ENCODE results near the gene TLE4. TPM values are rescaled to one million over a fixed set of nuclear protein-coding genes. Genes with fewer than 3 reads are reported as not detected.

The TLE4 gene
- total and polyA plus RNA-seq, 2 donors (not counting 1 experiment from before 2014, with no cell fraction given), result 34.7 to 57.3 TPM

DNA sequence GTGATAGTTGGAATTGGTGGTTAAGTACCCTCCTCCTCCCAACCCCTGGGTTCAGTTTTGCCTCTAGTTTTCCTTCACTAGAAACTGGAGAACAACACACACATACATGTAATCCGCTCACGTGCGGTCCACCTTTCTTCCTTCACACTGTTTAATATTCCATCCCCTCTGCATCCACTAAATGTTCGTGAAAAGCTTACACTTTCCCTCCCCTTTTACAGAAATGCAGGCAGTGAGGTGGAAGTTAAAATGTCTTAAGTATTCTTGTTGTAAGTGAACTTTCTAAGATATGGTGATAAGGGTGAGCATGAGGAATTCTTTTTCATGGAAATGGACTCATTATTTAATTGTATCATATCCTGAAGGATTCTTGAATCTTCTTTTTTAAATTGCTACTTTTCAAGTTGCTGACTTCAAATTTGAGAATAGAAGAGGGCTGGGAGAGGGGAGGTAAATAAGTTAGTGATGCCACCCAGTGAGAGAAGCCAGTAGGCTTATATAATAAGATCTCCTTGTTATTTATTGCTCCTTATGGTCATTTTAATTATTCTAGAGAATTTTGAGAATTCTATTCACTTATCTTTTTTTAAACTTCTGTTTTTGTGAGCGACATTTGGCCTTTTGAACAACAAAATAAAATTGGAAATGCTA lies 90.2 kb downstream of the TLE4 start:
- peaks cover 30% of the 10 kb centered on the region for H3K4me1 Mint-ChIP-seq
- ChIA-PET POLR2A (no interaction called here), CTCF (no interaction called here)
- H3K4me3 ChIP-seq (ENCODE audit: control extremely low read depth in 1 of 5, extremely low read depth in 1 of 5, insufficient read depth in 1 of 5, low read depth in 2 of 5, low read length in 4 of 5), result no peak overlapping the region
- peaks cover 3% of the 10 kb centered on the region for H4K20me1 ChIP-seq (ENCODE audit: control insufficient read depth, insufficient read depth, low read length, poor library complexity, severe bottlenecking)
- no peak overlapping the region for H3K4me2 ChIP-seq (replicated peaks; ENCODE audit: low read depth, low read length, poor library complexity, severe bottlenecking)
- no peak overlapping the region for H3K9ac ChIP-seq (ENCODE audit: low read length)
- peaks cover 2 to 3% of the 10 kb centered on the region in 2 donors for H3K4me1 ChIP-seq (ENCODE audit: control insufficient read depth in 2 of 2, insufficient read depth in 2 of 2, low read length in 2 of 2)
- H3K27me3 Mint-ChIP-seq, result no peaks in the 10 kb centered on the region
- DNase-seq (no peak), ATAC-seq (ENCODE audit: low read depth) (no peak)
- no peak overlapping the region for H3K4me3 Mint-ChIP-seq
- no peak overlapping the region for H3K27ac Mint-ChIP-seq
- no peaks in the 10 kb centered on the region for H3K27me3 ChIP-seq (replicated peaks in 1 of 4; ENCODE audit: control extremely low read depth in 1 of 4, control insufficient read depth in 3 of 4, insufficient read depth in 4 of 4, low read length in 3 of 4)
- TF ChIP-seq, protein P1, sequence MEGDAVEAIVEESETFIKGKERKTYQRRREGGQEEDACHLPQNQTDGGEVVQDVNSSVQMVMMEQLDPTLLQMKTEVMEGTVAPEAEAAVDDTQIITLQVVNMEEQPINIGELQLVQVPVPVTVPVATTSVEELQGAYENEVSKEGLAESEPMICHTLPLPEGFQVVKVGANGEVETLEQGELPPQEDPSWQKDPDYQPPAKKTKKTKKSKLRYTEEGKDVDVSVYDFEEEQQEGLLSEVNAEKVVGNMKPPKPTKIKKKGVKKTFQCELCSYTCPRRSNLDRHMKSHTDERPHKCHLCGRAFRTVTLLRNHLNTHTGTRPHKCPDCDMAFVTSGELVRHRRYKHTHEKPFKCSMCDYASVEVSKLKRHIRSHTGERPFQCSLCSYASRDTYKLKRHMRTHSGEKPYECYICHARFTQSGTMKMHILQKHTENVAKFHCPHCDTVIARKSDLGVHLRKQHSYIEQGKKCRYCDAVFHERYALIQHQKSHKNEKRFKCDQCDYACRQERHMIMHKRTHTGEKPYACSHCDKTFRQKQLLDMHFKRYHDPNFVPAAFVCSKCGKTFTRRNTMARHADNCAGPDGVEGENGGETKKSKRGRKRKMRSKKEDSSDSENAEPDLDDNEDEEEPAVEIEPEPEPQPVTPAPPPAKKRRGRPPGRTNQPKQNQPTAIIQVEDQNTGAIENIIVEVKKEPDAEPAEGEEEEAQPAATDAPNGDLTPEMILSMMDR (IDR thresholded peaks at IDR 0.05), result no peak
- TF ChIP-seq EZH2 (IDR thresholded peaks at IDR 0.05; ENCODE audit: borderline replicate concordance, insufficient read depth, low read depth, low read length, poor library complexity, severe bottlenecking), result no peak
- H3K9me3 ChIP-seq (ENCODE audit: control extremely low read depth in 1 of 3, control insufficient read depth in 2 of 3, insufficient read depth in 1 of 3, low read length in 2 of 3), result no peaks in the 10 kb centered on the region
- no peaks in the 10 kb centered on the region for H3K9me3 Mint-ChIP-seq (ENCODE audit: insufficient read depth)
- intact Hi-C loops (cut with micrococcal nuclease), result no loop called here
- H2AFZ ChIP-seq (ENCODE audit: insufficient read depth, low read depth, low read length, poor library complexity, severe bottlenecking), result no peak overlapping the region
- WGBS (ENCODE audit: insufficient coverage), result no CpG with 5 or more reads among the region's 5 CpGs
- peaks cover 4% of the 10 kb centered on the region for H3K79me2 ChIP-seq (ENCODE audit: control insufficient read depth, insufficient read depth, low read length)
- no peak overlapping the region for H3K27ac ChIP-seq (ENCODE audit: low read length in 2 of 2)
- peaks cover 0 to 3% of the 10 kb centered on the region in 2 experiments for H3K36me3 ChIP-seq (replicated peaks in 1 of 2; ENCODE audit: control extremely low read depth in 1 of 2, control insufficient read depth in 1 of 2, extremely low read depth in 1 of 2, insufficient read depth in 2 of 2, low read length in 1 of 2)

DNA sequence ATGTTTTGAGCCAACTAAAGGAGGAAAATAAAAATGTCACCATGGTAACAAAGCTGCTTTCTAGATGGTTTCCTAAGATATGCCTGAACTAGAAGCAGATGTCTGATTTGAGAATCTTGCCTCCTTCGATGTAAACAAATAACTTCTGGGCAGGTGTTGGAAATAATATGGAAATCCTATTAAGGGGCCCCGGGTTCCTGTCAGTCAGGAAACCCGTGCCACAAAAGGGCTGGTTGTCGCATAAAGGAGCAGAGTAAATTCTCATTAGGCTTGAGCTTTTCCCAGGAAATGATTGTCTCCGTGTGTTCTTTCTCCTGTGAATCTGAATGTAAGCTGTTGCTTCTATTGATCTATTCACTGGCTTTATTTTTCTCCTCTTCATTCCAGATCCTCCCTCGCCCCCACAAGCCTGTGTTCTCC lies 90.8 kb downstream of the TLE4 start:
- Histone ChIP-seq H3K36me3 (replicated peaks in 1 of 2; ENCODE audit: control extremely low read depth in 1 of 2, control insufficient read depth in 1 of 2, extremely low read depth in 1 of 2, insufficient read depth in 2 of 2, low read length in 1 of 2) (peaks cover 0 to 3% of the 10 kb centered on the region in 2 experiments), H3K4me2 (replicated peaks; ENCODE audit: low read depth, low read length, poor library complexity, severe bottlenecking) (no peak overlapping the region), H3K9me3 (ENCODE audit: control extremely low read depth in 1 of 3, control insufficient read depth in 2 of 3, insufficient read depth in 1 of 3, low read length in 2 of 3) (no peaks in the 10 kb centered on the region), H3K27ac (ENCODE audit: low read length in 2 of 2) (no peak overlapping the region), H3K79me2 (ENCODE audit: control insufficient read depth, insufficient read depth, low read length) (peaks cover 4% of the 10 kb centered on the region), H4K20me1 (ENCODE audit: control insufficient read depth, insufficient read depth, low read length, poor library complexity, severe bottlenecking) (peaks cover 3% of the 10 kb centered on the region), H3K9ac (ENCODE audit: low read length) (no peak overlapping the region), H3K4me3 (ENCODE audit: control extremely low read depth in 1 of 5, extremely low read depth in 1 of 5, insufficient read depth in 1 of 5, low read depth in 2 of 5, low read length in 4 of 5) (no peak overlapping the region), H3K27me3 (replicated peaks in 1 of 4; ENCODE audit: control extremely low read depth in 1 of 4, control insufficient read depth in 3 of 4, insufficient read depth in 4 of 4, low read length in 3 of 4) (no peaks in the 10 kb centered on the region), H2AFZ (ENCODE audit: insufficient read depth, low read depth, low read length, poor library complexity, severe bottlenecking) (no peak overlapping the region), H3K4me1 (ENCODE audit: control insufficient read depth in 2 of 2, insufficient read depth in 2 of 2, low read length in 2 of 2) (peaks cover 2 to 3% of the 10 kb centered on the region in 2 donors)
- Mint-ChIP-seq H3K4me1 (peaks cover 30% of the 10 kb centered on the region), H3K27ac (no peak overlapping the region), H3K4me3 (no peak overlapping the region), H3K9me3 (ENCODE audit: insufficient read depth) (no peaks in the 10 kb centered on the region), H3K27me3 (no peaks in the 10 kb centered on the region)
- ATAC-seq (ENCODE audit: low read depth) (no peak), DNase-seq (no peak)
- ChIA-PET POLR2A (no interaction called here), CTCF (no interaction called here)
- intact Hi-C loops (cut with micrococcal nuclease), result no loop called here
- TF ChIP-seq, protein P1 (IDR thresholded peaks at IDR 0.05), result no peak
- no peak for TF ChIP-seq EZH2 (IDR thresholded peaks at IDR 0.05; ENCODE audit: borderline replicate concordance, insufficient read depth, low read depth, low read length, poor library complexity, severe bottlenecking)
- 13% methylated on average over 3 of the region's 6 CpGs for WGBS (ENCODE audit: insufficient coverage)

Measured in B cell (primary cell).